Karpas-422 (cell line): ENCODE results near the gene SAMHD1. TPM values are rescaled to one million over a fixed set of nuclear protein-coding genes. Genes with fewer than 3 reads are reported as not detected.

Experiments
- DNase-seq: peaks from one replicate; pipeline ENCODE4 v3.0.0-alpha.2; 2015
- H2AFZ ChIP-seq: fragments of 200-600 bp; sonication (generic); 2 replicates; pipeline ENCODE4 v1.6.1; 2014; ENCODE audit warnings: antibody characterized with exemption, low read length, mixed read lengths
- H3K27ac ChIP-seq: fragments of 200-600 bp; sonication (generic); 2 replicates; pipeline ENCODE4 v1.5.1; 2014; ENCODE audit warnings: mild to moderate bottlenecking, low read length, moderate library complexity
- H3K27me3 ChIP-seq: fragments of 200-600 bp; sonication (generic); 2 replicates; pipeline ENCODE4 v1.6.1; 2014; ENCODE audit warnings: low read length, mixed read lengths
- H3K36me3 ChIP-seq: fragments of 200-600 bp; sonication (generic); 2 replicates; pipeline ENCODE4 v1.6.1; 2014; ENCODE audit warnings: low read length, mixed read lengths; ENCODE audit not compliant: insufficient read depth
- H3K4me1 ChIP-seq: fragments of 200-600 bp; sonication (generic); 2 replicates; pipeline ENCODE4 v1.6.1; 2014; ENCODE audit warnings: mild to moderate bottlenecking, low read length, mixed read lengths
- H3K4me2 ChIP-seq: fragments of 200-600 bp; sonication (generic); 2 replicates; pipeline ENCODE4 v1.6.1; 2014; ENCODE audit warnings: low read length, low read depth, mild to moderate bottlenecking; ENCODE audit not compliant: poor library complexity, severe bottlenecking
- H3K4me3 ChIP-seq: fragments of 200-600 bp; sonication (generic); 2 replicates; pipeline ENCODE4 v1.5.1; 2014; ENCODE audit warnings: mild to moderate bottlenecking, antibody characterized with exemption, low read length, mixed read lengths
- H3K79me2 ChIP-seq: fragments of 200-600 bp; sonication (generic); 2 replicates; pipeline ENCODE4 v1.6.1; 2014; ENCODE audit warnings: mild to moderate bottlenecking, low read length, mixed read lengths
- H3K9ac ChIP-seq: fragments of 200-600 bp; sonication (generic); 2 replicates; pipeline ENCODE4 v1.6.0; 2014; ENCODE audit warnings: low read length
- H3K9me2 ChIP-seq: fragments of 200-600 bp; sonication (generic), shearing (Covaris generic); replicated peaks from 2 replicates; pipeline ENCODE4 v1.6.0; 2014; ENCODE audit warnings: mild to moderate bottlenecking, low read length, moderate library complexity; ENCODE audit not compliant: insufficient read depth
- H3K9me3 ChIP-seq: fragments of 300-700, 200-600 bp; sonication (generic); 2 replicates; pipeline ENCODE4 v1.6.1; 2014; ENCODE audit warnings: low read length, mixed read lengths
- H4K20me1 ChIP-seq: fragments of 200-600 bp; sonication (generic); 2 replicates; pipeline ENCODE4 v1.6.1; 2014; ENCODE audit warnings: mild to moderate bottlenecking, antibody characterized with exemption, low read length, low read depth; ENCODE audit not compliant: insufficient read depth
- total RNA-seq: library from RNA; depleted of rRNA; stranded (reverse); fragments of >200 nt; shearing (Covaris generic); gene quantifications from 2 replicates; pipeline ENCODE4 v1.2.3, GENCODE V29; 2014; ENCODE audit warnings: low replicate concordance

SAMHD1 gene
- total RNA-seq, 1 experiment from 2014 or later = 28.7 TPM

- peak overlapping the region; percentile 87 for H3K4me3 ChIP-seq
- H3K9me2 ChIP-seq = no peaks in the 10 kb centered on the region
- no peaks in the 10 kb centered on the region for H3K27me3 ChIP-seq
- peak; percentile 64 for DNase-seq
- H3K27ac ChIP-seq = peak overlapping the region; percentile 98
- peaks cover 66% of the 10 kb centered on the region for H3K4me1 ChIP-seq
- peak overlapping the region; percentile 94 for H3K4me2 ChIP-seq
- peak overlapping the region; percentile 97 for H3K9ac ChIP-seq
- peaks cover 18% of the 10 kb centered on the region; the same call in 1 of the 2 replicates for H4K20me1 ChIP-seq
- H3K9me3 ChIP-seq = no peaks in the 10 kb centered on the region
- no peak overlapping the region for H2AFZ ChIP-seq
- peaks cover 4% of the 10 kb centered on the region; the same call in 1 of the 2 replicates for H3K36me3 ChIP-seq
- H3K79me2 ChIP-seq = peaks cover 74% of the 10 kb centered on the region
These were observed 90.5 kb downstream of the SAMHD1 start for GRCh38 chr20:36860811-36861624.

GRCh38 chr20:36860339-36860738 lies 91.2 kb downstream of the SAMHD1 start:
- Histone ChIP-seq H3K4me1 (peaks cover 72% of the 10 kb centered on the region), H4K20me1 (peaks cover 24% of the 10 kb centered on the region; the same call in 1 of the 2 replicates), H2AFZ (no peak overlapping the region), H3K9me3 (no peaks in the 10 kb centered on the region), H3K4me2 (peak overlapping the region; percentile 94), H3K9ac (peak overlapping the region; percentile 97), H3K27me3 (no peaks in the 10 kb centered on the region), H3K9me2 (no peaks in the 10 kb centered on the region), H3K36me3 (peaks cover 4% of the 10 kb centered on the region; the same call in 1 of the 2 replicates), H3K79me2 (peaks cover 80% of the 10 kb centered on the region), H3K27ac (peak overlapping the region; percentile 98), H3K4me3 (peak overlapping the region; percentile 87)
- DNase-seq = no peak

DNA sequence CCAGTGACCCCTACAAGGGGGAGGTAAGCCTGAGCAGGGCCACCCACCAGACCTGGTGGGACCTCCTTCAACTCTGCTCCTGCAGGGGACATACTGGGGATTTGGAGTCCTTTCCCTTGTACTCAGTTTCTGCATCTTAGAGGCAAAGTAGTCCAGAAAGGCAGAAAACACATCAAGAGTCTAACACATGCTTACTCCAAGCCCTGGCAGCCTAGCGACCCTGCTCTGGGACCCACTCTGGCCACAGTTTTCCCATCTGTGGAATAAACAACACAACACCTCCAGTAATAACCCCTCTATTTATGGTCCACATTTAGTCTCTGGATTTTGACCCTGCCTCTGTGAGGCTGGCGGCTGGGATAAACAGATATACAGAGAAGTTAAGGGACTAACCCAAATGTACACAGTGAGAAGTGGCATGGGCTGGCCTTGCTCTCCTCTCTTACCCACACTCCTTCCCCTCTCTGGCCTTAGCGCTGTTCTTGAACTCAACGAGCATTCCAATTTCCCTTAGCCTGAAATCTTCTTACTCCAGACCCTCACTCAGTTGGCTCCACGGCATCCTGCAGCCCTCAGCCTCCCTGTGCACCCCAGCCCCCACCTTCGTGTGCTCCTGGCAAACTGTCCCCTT lies 91.7 kb downstream of the SAMHD1 start:
- H3K36me3 ChIP-seq = peaks cover 4% of the 10 kb centered on the region; the same call in 1 of the 2 replicates
- H3K9me2 ChIP-seq = no peaks in the 10 kb centered on the region
- no peaks in the 10 kb centered on the region for H3K27me3 ChIP-seq
- H3K4me3 ChIP-seq = peak overlapping the region; percentile 87
- DNase-seq = no peak
- peak overlapping the region; percentile 97 for H3K9ac ChIP-seq
- H3K9me3 ChIP-seq = no peaks in the 10 kb centered on the region
- peaks cover 86% of the 10 kb centered on the region for H3K79me2 ChIP-seq
- no peak overlapping the region for H2AFZ ChIP-seq
- H3K27ac ChIP-seq = peak overlapping the region; percentile 98
- peaks cover 78% of the 10 kb centered on the region for H3K4me1 ChIP-seq
- peaks cover 30% of the 10 kb centered on the region; the same call in 1 of the 2 replicates for H4K20me1 ChIP-seq
- H3K4me2 ChIP-seq = peak overlapping the region; percentile 94

GRCh38 chr20:36859282-36859555 lies 92.3 kb downstream of the SAMHD1 start:
- H3K9ac ChIP-seq = peak overlapping the region; percentile 97
- H3K79me2 ChIP-seq = peaks cover 91% of the 10 kb centered on the region
- DNase-seq = no peak
- peaks cover 31% of the 10 kb centered on the region; the same call in 1 of the 2 replicates for H4K20me1 ChIP-seq
- peaks cover 4% of the 10 kb centered on the region; the same call in 1 of the 2 replicates for H3K36me3 ChIP-seq
- no peaks in the 10 kb centered on the region for H3K27me3 ChIP-seq
- H3K9me2 ChIP-seq = no peaks in the 10 kb centered on the region
- peak overlapping the region; percentile 98 for H3K27ac ChIP-seq
- peak overlapping the region; percentile 87; the same call in 1 of the 2 replicates for H3K4me3 ChIP-seq
- H3K9me3 ChIP-seq = no peaks in the 10 kb centered on the region
- peak overlapping the region; percentile 94 for H3K4me2 ChIP-seq
- H3K4me1 ChIP-seq = peaks cover 78% of the 10 kb centered on the region
- H2AFZ ChIP-seq = no peak overlapping the region

DNA sequence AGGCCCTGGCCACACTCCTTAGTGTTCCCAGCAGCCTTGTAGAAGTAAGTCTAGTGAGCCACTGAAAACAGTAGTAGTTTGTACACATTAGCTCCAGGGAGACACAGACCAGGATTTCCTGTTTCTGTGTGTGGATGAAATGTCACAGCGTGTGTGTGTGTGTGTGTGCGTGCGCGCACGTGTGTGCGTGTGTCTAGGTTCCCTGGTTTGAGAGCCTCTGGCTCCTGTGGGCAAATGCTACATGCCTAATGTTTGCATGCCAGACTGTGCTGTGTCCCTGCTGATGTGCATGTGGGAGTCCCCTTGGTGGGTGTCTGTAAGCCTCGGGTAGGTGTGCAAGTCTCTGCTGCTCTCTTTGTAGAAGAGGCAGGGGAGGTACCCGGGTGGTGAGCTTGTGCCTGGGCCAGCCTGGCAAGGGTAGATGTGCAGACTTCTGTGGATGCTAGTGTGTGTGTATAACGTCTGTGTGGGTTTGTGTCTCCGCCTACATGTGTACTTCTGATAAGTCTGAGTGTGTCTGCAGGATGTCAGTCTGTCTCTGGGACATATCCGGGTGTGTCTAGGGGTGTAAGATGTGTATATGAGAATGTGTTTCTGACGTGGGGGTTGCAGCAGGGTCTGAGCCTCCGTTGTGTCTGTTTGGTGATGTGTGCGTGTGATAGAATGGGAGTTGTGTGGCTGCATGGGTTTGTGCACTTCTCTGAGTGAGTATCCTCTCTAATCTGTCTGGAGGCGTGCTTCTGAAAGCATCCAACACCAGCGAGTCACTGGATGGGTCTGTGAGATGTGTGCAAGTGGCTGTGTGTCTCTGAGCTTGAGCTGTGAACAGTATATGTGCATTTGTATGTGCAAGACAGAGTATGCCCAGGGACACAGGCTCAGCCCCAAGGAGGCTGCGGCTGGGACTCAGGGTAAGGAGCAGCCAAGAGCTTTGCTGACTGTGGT lies 94.5 kb downstream of the SAMHD1 start:
- H3K4me1 ChIP-seq = peaks cover 97% of the 10 kb centered on the region
- H3K27ac ChIP-seq = peak overlapping the region; percentile 98
- peaks cover 97% of the 10 kb centered on the region for H3K79me2 ChIP-seq
- H3K9ac ChIP-seq = peak overlapping the region; percentile 47
- H3K27me3 ChIP-seq = no peaks in the 10 kb centered on the region
- peaks cover 37% of the 10 kb centered on the region; the same call in 1 of the 2 replicates for H4K20me1 ChIP-seq
- H3K9me2 ChIP-seq = no peaks in the 10 kb centered on the region
- no peak overlapping the region for H2AFZ ChIP-seq
- no peaks in the 10 kb centered on the region for H3K9me3 ChIP-seq
- peak; percentile 62 for DNase-seq
- peak overlapping the region; percentile 35 for H3K4me2 ChIP-seq
- peaks cover 7% of the 10 kb centered on the region; the same call in 1 of the 2 replicates for H3K36me3 ChIP-seq
- no peak overlapping the region; the same call in 1 of the 2 replicates for H3K4me3 ChIP-seq

DNA sequence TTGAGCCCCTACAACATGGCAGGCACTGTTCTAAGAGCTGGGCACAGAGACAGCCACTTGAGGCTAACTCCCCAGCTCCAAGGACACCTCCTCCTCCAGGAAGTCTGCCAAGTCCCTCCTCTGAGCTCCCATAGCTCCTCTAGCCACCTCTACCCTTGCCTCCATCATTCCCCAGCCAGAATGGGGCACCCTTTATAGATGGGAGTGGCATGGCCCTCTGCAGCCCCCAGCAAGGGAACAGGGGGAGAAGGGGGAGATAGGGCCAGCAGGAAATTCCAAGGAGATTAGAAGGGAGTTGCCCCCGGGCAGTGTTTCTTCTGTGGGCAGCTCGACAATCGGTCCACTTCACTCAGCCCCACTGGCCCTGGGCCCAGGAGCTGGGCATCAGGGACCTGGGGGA lies 95.3 kb downstream of the SAMHD1 start:
- Histone ChIP-seq H3K79me2 (peaks cover 97% of the 10 kb centered on the region), H3K9me2 (no peaks in the 10 kb centered on the region), H3K4me1 (peaks cover 98% of the 10 kb centered on the region)

GRCh38 chr20:36855241-36855657 lies 96.3 kb downstream of the SAMHD1 start:
- peak overlapping the region; percentile 47; the same call in 1 of the 2 replicates for H3K9ac ChIP-seq
- peak overlapping the region; percentile 98 for H3K27ac ChIP-seq
- peak overlapping the region; percentile 35 for H3K4me2 ChIP-seq
- H3K4me1 ChIP-seq = peaks cover 97% of the 10 kb centered on the region
- peaks cover 37% of the 10 kb centered on the region; the same call in 1 of the 2 replicates for H4K20me1 ChIP-seq
- H3K9me2 ChIP-seq = no peaks in the 10 kb centered on the region
- peaks cover 17% of the 10 kb centered on the region for H3K36me3 ChIP-seq
- no peaks in the 10 kb centered on the region; the same call in 1 of the 2 replicates for H3K9me3 ChIP-seq
- no peak overlapping the region for H2AFZ ChIP-seq
- H3K27me3 ChIP-seq = no peaks in the 10 kb centered on the region
- DNase-seq = no peak
- H3K79me2 ChIP-seq = peaks cover 96% of the 10 kb centered on the region
- H3K4me3 ChIP-seq = no peak overlapping the region

More for the DNA sequence above, 95.3 kb downstream of the SAMHD1 start:
- H2AFZ ChIP-seq = no peak overlapping the region
- DNase-seq = no peak
- H3K9ac ChIP-seq = peak overlapping the region; percentile 47
- H3K4me2 ChIP-seq = peak overlapping the region; percentile 35
- H3K4me3 ChIP-seq = peak overlapping the region; percentile 8; the same call in 1 of the 2 replicates
- H3K27me3 ChIP-seq = no peaks in the 10 kb centered on the region
- peak overlapping the region; percentile 98 for H3K27ac ChIP-seq
- H3K36me3 ChIP-seq = peaks cover 13% of the 10 kb centered on the region
- H3K9me3 ChIP-seq = no peaks in the 10 kb centered on the region; the same call in 1 of the 2 replicates
- H4K20me1 ChIP-seq = peaks cover 37% of the 10 kb centered on the region; the same call in 1 of the 2 replicates
